ENCODE data around the gene RBM33. TPM values are rescaled to one million over a fixed set of nuclear protein-coding genes. Genes with fewer than 3 reads are reported as not detected.

The RBM33 gene
- total RNA-seq, 1 donor from 2014 or later = 50.5 TPM

- Histone ChIP-seq H3K9me3 (ENCODE audit: insufficient read depth, low read depth, low read length) (no peaks in the 10 kb centered on the region), H3K4me2 (ENCODE audit: low read length) (peak overlapping the region; percentile 1), H4K20me1 (ENCODE audit: insufficient read depth, low read length) (peaks cover 75% of the 10 kb centered on the region), H3K27me3 (ENCODE audit: insufficient read depth, low read length) (no peaks in the 10 kb centered on the region), H3K9ac (ENCODE audit: low read length) (no peak overlapping the region), H3K36me3 (ENCODE audit: insufficient read depth, low read length) (peaks cover 22% of the 10 kb centered on the region), H2AFZ (ENCODE audit: low read depth, low read length) (no peak overlapping the region), H3K4me1 (ENCODE audit: insufficient read depth, low read length) (peaks cover 6% of the 10 kb centered on the region), H3K79me2 (ENCODE audit: insufficient read depth, low read length) (peaks cover 33% of the 10 kb centered on the region), H3K4me3 (ENCODE audit: insufficient read depth, low read depth, low read length) (no peak overlapping the region), H3K27ac (ENCODE audit: low read depth, low read length) (no peak overlapping the region)
- H3K27ac Mint-ChIP-seq (ENCODE audit: unreplicated experiment) = peak overlapping the region; percentile 15
- DNase-seq (ENCODE audit: low read depth) = peak; percentile 45
- no peak for FAIRE-seq
- no peak overlapping the region for H3K4me3 Mint-ChIP-seq (ENCODE audit: unreplicated experiment)
- H3K27me3 Mint-ChIP-seq (ENCODE audit: low read depth, unreplicated experiment) = no peaks in the 10 kb centered on the region
- H3K4me1 Mint-ChIP-seq (ENCODE audit: low read depth, unreplicated experiment) = peaks cover 9% of the 10 kb centered on the region
- H3K9me3 Mint-ChIP-seq (ENCODE audit: unreplicated experiment) = no peaks in the 10 kb centered on the region
- no peak for TF ChIP-seq EZH2 (IDR thresholded peaks at IDR 0.05; ENCODE audit: insufficient read depth, low read length)
- no peak for TF ChIP-seq CTCF (IDR thresholded peaks at IDR 0.05; ENCODE audit: insufficient read depth, low read depth, low read length)
- peaks cover 5% of the 10 kb centered on the region for H3K36me3 Mint-ChIP-seq (ENCODE audit: low read depth, unreplicated experiment)
These were observed 58.2 kb downstream of the RBM33 start for GRCh38 chr7:155702616-155703015.

DNA sequence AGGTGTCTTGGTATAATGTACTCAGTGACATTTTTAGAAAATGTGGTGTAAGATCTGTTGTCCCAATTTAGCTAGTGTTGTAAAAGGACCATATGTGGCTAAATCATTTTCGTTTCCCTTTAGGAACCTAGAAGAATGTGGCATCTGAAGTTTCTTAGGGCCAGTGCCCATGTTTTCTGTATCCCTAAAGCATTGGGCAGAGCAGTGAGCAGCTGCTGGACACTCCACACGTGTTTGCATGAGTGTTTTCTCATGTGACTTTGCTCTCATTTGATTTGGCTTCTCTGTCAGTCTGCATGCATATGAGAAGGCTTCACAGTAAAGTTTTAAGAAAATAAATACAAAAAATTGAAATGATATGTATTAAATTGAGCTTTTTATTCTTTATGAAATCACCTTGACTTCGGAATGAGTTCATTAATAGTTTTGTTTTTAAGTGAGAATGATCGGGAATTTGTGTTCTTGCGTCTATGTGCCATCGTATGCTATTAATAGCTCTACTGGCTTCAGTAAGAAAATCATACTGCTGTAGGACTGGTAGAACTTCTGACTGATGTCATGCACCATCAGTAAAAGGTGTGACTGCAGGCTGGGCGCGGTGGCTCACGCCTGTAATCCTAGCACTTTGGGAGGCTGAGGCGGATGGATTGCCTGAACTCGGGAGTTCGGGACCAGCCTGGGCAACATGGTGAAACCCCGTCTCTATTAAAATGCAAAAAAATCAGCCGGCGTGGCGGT is 61.3 kb downstream of the RBM33 start:
- Histone ChIP-seq H3K27me3 (ENCODE audit: insufficient read depth, low read length) (no peaks in the 10 kb centered on the region), H3K27ac (ENCODE audit: low read depth, low read length) (no peak overlapping the region), H3K36me3 (ENCODE audit: insufficient read depth, low read length) (peaks cover 28% of the 10 kb centered on the region), H3K4me3 (ENCODE audit: insufficient read depth, low read depth, low read length) (no peak overlapping the region), H3K9ac (ENCODE audit: low read length) (no peak overlapping the region), H3K4me2 (ENCODE audit: low read length) (no peak overlapping the region), H3K4me1 (ENCODE audit: insufficient read depth, low read length) (peaks cover 6% of the 10 kb centered on the region), H4K20me1 (ENCODE audit: insufficient read depth, low read length) (peaks cover 76% of the 10 kb centered on the region), H2AFZ (ENCODE audit: low read depth, low read length) (no peak overlapping the region), H3K9me3 (ENCODE audit: insufficient read depth, low read depth, low read length) (no peaks in the 10 kb centered on the region), H3K79me2 (ENCODE audit: insufficient read depth, low read length) (peaks cover 27% of the 10 kb centered on the region)
- peaks cover 9% of the 10 kb centered on the region for H3K4me1 Mint-ChIP-seq (ENCODE audit: low read depth, unreplicated experiment)
- DNase-seq (ENCODE audit: low read depth) (no peak), FAIRE-seq (no peak)
- no peaks in the 10 kb centered on the region for H3K27me3 Mint-ChIP-seq (ENCODE audit: low read depth, unreplicated experiment)
- H3K27ac Mint-ChIP-seq (ENCODE audit: unreplicated experiment) = no peak overlapping the region
- H3K36me3 Mint-ChIP-seq (ENCODE audit: low read depth, unreplicated experiment) = peaks cover 5% of the 10 kb centered on the region
- TF ChIP-seq EZH2 (IDR thresholded peaks at IDR 0.05; ENCODE audit: insufficient read depth, low read length) = no peak
- TF ChIP-seq CTCF (IDR thresholded peaks at IDR 0.05; ENCODE audit: insufficient read depth, low read depth, low read length) = no peak
- H3K9me3 Mint-ChIP-seq (ENCODE audit: unreplicated experiment) = no peaks in the 10 kb centered on the region
- no peak overlapping the region for H3K4me3 Mint-ChIP-seq (ENCODE audit: unreplicated experiment)

GRCh38 chr7:155706376-155706775 is 61.9 kb downstream of the RBM33 start:
- H4K20me1 ChIP-seq (ENCODE audit: insufficient read depth, low read length) = peaks cover 77% of the 10 kb centered on the region
- H3K4me1 ChIP-seq (ENCODE audit: insufficient read depth, low read length) = peaks cover 6% of the 10 kb centered on the region
- H3K9me3 Mint-ChIP-seq (ENCODE audit: unreplicated experiment) = no peaks in the 10 kb centered on the region
- H3K36me3 Mint-ChIP-seq (ENCODE audit: low read depth, unreplicated experiment) = peaks cover 6% of the 10 kb centered on the region
- no peaks in the 10 kb centered on the region for H3K27me3 ChIP-seq (ENCODE audit: insufficient read depth, low read length)
- no peak overlapping the region for H3K4me2 ChIP-seq (ENCODE audit: low read length)
- H3K27me3 Mint-ChIP-seq (ENCODE audit: low read depth, unreplicated experiment) = no peaks in the 10 kb centered on the region
- FAIRE-seq (no peak), DNase-seq (ENCODE audit: low read depth) (no peak)
- peaks cover 27% of the 10 kb centered on the region for H3K79me2 ChIP-seq (ENCODE audit: insufficient read depth, low read length)
- H3K4me1 Mint-ChIP-seq (ENCODE audit: low read depth, unreplicated experiment) = peaks cover 9% of the 10 kb centered on the region
- no peak overlapping the region for H3K4me3 Mint-ChIP-seq (ENCODE audit: unreplicated experiment)
- no peaks in the 10 kb centered on the region for H3K9me3 ChIP-seq (ENCODE audit: insufficient read depth, low read depth, low read length)
- H3K27ac Mint-ChIP-seq (ENCODE audit: unreplicated experiment) = no peak overlapping the region
- peaks cover 25% of the 10 kb centered on the region for H3K36me3 ChIP-seq (ENCODE audit: insufficient read depth, low read length)
- no peak overlapping the region for H3K9ac ChIP-seq (ENCODE audit: low read length)
- no peak overlapping the region for H2AFZ ChIP-seq (ENCODE audit: low read depth, low read length)
- no peak for TF ChIP-seq CTCF (IDR thresholded peaks at IDR 0.05; ENCODE audit: insufficient read depth, low read depth, low read length)
- TF ChIP-seq EZH2 (IDR thresholded peaks at IDR 0.05; ENCODE audit: insufficient read depth, low read length) = no peak
- H3K4me3 ChIP-seq (ENCODE audit: insufficient read depth, low read depth, low read length) = no peak overlapping the region
- H3K27ac ChIP-seq (ENCODE audit: low read depth, low read length) = no peak overlapping the region
